ENCODE data around the gene CAND2. TPM values are rescaled to one million over a fixed set of nuclear protein-coding genes. Genes with fewer than 3 reads are reported as not detected.

Gene CAND2
- total and polyA plus RNA-seq, 2 of the 8 experiments (the other 6 are each of a cell fraction or from before 2014, with no cell fraction given), result 8.7 TPM

GRCh38 chr3:12752809-12753208 is 43.7 kb upstream of the CAND2 start:
- H3K18ac ChIP-seq (ENCODE audit: extremely low read depth, low read length), result no peak overlapping the region
- no peak overlapping the region for H3K23ac ChIP-seq (ENCODE audit: insufficient read length)
- H3K79me1 ChIP-seq (ENCODE audit: low read depth, low read length), result no peaks in the 10 kb centered on the region
- no peak overlapping the region for H2BK5ac ChIP-seq (ENCODE audit: low read depth, low read length)
- H3K9me3 ChIP-seq (ENCODE audit: insufficient read depth in 2 of 2, low read depth in 1 of 2, low read length in 1 of 2), result no peaks in the 10 kb centered on the region
- H4K20me1 ChIP-seq (replicated peaks in 1 of 2; ENCODE audit: control insufficient read depth in 1 of 2, insufficient read depth in 2 of 2, low read length in 2 of 2), result no peaks in the 10 kb centered on the region
- no peaks in the 10 kb centered on the region for H3K79me2 ChIP-seq (ENCODE audit: control insufficient read depth in 1 of 2, insufficient read depth in 2 of 2, low read length in 2 of 2)
- no peak overlapping the region for H4K8ac ChIP-seq (ENCODE audit: extremely low read depth, insufficient read depth, low read length)
- H3K14ac ChIP-seq (ENCODE audit: insufficient read length), result no peak overlapping the region
- no peak overlapping the region for H3K4ac ChIP-seq (replicated peaks; ENCODE audit: insufficient read length, low read depth, low read length)
- ChIA-PET CTCF (ENCODE audit: partially characterized antibody) (interaction anchor here (0.6 to 1.9 kb wide), 6 partner anchors 9 to 277 kb away, joined by 3 to 10 read pairs (median 3); no protein-coding TSS in a partner anchor), POLR2A (ENCODE audit: partially characterized antibody) (no interaction called here)
- 86% methylated on average over 2 of the region's 2 CpGs; no CpG with 5 or more reads in 1 of the 2 experiments for WGBS, 2 experiments (ENCODE audit: extremely low coverage in 1 of 2, insufficient coverage in 1 of 2, insufficient read length in 1 of 2, insufficient replicate concordance in 2 of 2, low coverage in 1 of 2, low lambda C conversion rate in 2 of 2, missing lambda C conversion rate in 1 of 2)
- no peak overlapping the region for H3K27ac ChIP-seq (ENCODE audit: low read depth, low read length)
- no peak overlapping the region for H4K91ac ChIP-seq (replicated peaks; ENCODE audit: insufficient read length, low read length)
- H3K56ac ChIP-seq (replicated peaks; ENCODE audit: insufficient read length, low read depth, low read length), result no peak overlapping the region
- no peak overlapping the region for H2BK15ac ChIP-seq (ENCODE audit: low read length)
- no peak overlapping the region for H2AK5ac ChIP-seq (ENCODE audit: low read depth, low read length)
- H3K4me2 ChIP-seq (ENCODE audit: insufficient read depth in 1 of 2, low read depth in 2 of 2, low read length in 2 of 2), result no peak overlapping the region
- H2BK12ac ChIP-seq (ENCODE audit: low read depth, low read length), result no peak overlapping the region
- DNase-seq (ENCODE audit: low read depth in 1 of 2, low spot score in 2 of 2) (no peak), FAIRE-seq (no peak)
- no peak overlapping the region for H2BK20ac ChIP-seq (ENCODE audit: low read length)
- H2BK120ac ChIP-seq (replicated peaks; ENCODE audit: low read depth, low read length), result no peak overlapping the region
- no peaks in the 10 kb centered on the region for H3K36me3 ChIP-seq (ENCODE audit: control insufficient read depth in 2 of 4, insufficient read depth in 4 of 4, low read length in 3 of 4)
- H3K9ac ChIP-seq (replicated peaks in 1 of 4; ENCODE audit: extremely low read depth in 1 of 4, low read depth in 3 of 4, low read length in 3 of 4), result no peak overlapping the region
- H2AFZ ChIP-seq (ENCODE audit: low read length), result no peak overlapping the region
- H3K4me1 ChIP-seq (replicated peaks in 1 of 4; ENCODE audit: control insufficient read depth in 3 of 4, insufficient read depth in 4 of 4, low read length in 3 of 4), result 0 out of 7 replicates have a peak, but pooled peaks cover 0 to 2% (median 0%) of the 10 kb centered on the region in 4 experiments
- no peak for TF ChIP-seq JUN (IDR thresholded peaks at IDR 0.05; ENCODE audit: low read depth, low read length)
- peak; percentile 91 for TF ChIP-seq MAFK (IDR thresholded peaks at IDR 0.05; ENCODE audit: low read depth, low read length)
- TF ChIP-seq SAP30 (IDR thresholded peaks at IDR 0.05; ENCODE audit: insufficient read depth, insufficient replicate concordance, low read length), result no peak
- H3K27me3 ChIP-seq (replicated peaks in 1 of 4; ENCODE audit: control insufficient read depth in 3 of 4, extremely low read depth in 1 of 4, insufficient read depth in 3 of 4, low read length in 3 of 4), result no peaks in the 10 kb centered on the region
- H3K4me3 ChIP-seq (ENCODE audit: extremely low read depth in 1 of 4, insufficient read depth in 2 of 4, low read depth in 3 of 4, low read length in 4 of 4), result no peak overlapping the region
- H3K23me2 ChIP-seq (ENCODE audit: low read depth, low read length), result peaks cover 3% of the 10 kb centered on the region; the same call in 1 of the 2 replicates
- H4K5ac ChIP-seq (ENCODE audit: insufficient read length, low read depth, low read length), result no peak overlapping the region

All from H1 (cell line).